NCI-H2227 (cell line): ENCODE measurements around the gene FTO.
A peak's percentile ranks its signal among the peaks of the same experiment; 100 is the strongest.

ENCODE experiments used
- DNase-seq: peaks from one replicate; lab custom pipeline; 2025; ENCODE audit not compliant: unreplicated experiment; lab: John Stamatoyannopoulos, UW

Gene FTO

GRCh38 chr16:53924331-53925106 is 220.6 kb downstream of the FTO start:
- DNase-seq: no peak

GRCh38 chr16:53925107-53925410 is 221.1 kb downstream of the FTO start:
- no peak for DNase-seq

DNA sequence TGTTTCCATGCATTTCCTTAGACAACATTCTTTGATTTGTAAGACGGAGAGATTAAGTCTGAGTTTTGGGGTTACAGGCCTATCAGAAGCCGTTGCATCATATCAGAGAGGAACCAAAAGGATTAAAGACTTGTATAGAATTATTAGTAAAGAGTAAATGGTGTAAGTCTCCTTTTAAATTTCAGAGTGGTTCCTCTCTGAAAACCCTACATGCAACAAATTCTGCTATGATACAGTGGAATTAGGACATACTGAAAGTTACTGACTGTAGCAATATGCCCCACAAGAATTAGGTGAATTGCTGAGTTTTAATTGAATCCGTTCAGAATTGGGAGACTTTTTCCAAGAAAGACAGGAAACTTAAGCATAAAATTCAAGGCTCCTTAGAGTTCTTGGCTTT is 221.6 kb downstream of the FTO start:
- no peak for DNase-seq

DNA sequence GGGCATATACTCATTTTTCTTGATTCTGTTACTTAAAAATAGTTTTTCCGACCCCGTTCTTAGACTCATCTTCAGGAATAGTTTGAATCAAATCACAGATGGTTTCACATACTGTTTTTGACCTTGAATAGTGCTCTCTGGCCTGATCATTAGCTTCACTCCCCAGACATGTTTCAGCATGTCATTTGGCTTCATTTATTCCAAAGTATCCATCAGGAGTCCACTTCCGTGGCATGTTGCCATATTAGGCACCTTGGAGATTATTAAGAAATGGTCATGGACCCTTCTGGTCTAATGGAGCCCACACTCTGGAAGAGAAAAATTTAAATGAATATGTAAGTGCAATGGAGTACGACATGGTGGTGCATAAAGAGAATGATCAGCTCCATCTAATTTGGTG is 222.3 kb downstream of the FTO start:
- DNase-seq: no peak

GRCh38 chr16:53932975-53933374 is 229.0 kb downstream of the FTO start:
- DNase-seq: no peak

GRCh38 chr16:53933407-53933806 is 229.5 kb downstream of the FTO start:
- peak; percentile 46 for DNase-seq

DNA sequence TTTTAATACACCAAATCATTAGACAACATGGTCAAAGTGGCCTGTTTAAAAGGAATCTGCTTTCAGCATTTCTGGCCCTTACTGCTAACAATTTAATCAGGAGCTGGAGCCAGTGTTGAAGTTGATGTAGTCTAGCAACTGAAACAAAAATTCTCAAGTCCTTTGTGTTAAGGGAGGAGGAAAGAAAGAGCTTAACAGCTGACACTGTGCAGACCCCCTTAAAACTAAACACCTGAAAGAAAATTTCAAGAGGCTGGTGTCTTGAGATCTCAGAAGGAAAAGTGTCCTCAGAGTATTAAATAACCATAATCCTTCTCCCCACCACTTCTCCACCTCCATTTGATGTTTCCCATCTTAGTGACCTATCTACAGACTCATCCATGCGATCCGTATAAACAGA is 232.1 kb downstream of the FTO start:
- DNase-seq: no peak

GRCh38 chr16:53936529-53936928 is 232.6 kb downstream of the FTO start:
- no peak for DNase-seq

DNA sequence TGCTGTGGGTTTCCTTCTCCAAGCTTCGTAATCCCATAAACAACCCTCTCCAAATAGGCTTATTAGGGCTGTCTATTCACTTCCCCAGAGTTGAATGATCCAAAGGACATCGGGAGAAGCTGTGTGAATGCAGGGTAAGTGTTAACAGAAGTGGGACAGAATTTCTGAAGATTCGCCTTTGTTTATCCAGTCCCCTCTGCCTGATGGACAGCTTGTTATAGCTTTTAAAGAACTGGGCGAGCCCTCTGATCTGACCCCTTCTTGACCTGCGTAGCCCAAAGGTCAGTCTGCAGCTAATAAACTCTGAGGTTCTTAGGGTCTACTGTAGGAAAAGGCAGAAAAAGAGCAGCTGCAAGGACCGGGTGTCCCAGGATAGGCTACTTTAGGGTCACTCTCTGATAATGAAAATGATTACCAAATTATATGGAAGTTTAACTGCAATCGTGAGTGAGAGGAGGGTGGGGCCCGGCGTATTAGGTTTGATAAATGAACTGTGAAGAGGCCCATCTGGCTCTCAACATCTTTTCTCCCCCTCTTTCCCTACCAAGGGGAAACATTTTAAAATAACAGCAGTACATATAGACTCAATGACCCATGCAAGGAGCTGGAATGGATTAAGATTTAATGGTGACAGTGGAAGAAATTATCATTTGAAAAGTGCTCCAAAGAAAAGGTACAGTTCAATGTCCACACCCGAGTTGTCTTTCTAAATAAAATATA is 233.4 kb downstream of the FTO start:
- peak; percentile 83 for DNase-seq

- no peak for DNase-seq
Measured at GRCh38 chr16:53944025-53944424, 240.1 kb downstream of the FTO start.

- peak; percentile 33 for DNase-seq
Measured at GRCh38 chr16:53945996-53946395, 242.0 kb downstream of the FTO start.

DNA sequence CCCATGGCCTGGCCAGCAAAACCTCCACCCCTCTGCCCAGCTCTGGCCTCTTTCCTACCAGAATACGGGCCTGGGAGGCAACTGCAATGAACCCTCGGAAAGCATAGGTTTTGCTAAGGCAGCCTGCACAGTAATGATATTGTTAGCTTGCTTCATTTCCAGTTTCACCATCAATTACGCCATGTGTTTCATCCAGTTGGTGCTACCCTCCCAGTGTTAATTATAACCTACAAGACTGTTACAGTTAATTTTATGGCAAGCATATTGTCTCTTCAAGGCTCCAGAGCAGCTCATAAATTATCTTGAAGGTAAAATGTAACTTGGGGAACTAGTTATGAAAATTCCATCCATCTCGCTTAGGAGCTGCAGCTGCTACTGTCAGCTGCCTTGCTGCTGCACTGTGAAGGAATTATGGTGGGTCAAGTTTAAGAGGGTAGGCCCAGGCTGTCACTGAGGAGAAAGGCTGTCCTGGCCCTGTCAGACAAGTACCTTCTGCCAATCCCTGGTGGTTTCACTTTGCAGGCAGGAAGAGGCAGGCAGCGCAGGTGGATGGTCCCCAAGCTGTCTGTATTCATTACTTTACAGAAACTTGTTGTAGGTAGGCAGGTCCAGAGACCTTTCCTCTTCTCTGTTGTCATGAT is 242.9 kb downstream of the FTO start:
- DNase-seq: peak; percentile 21

DNA sequence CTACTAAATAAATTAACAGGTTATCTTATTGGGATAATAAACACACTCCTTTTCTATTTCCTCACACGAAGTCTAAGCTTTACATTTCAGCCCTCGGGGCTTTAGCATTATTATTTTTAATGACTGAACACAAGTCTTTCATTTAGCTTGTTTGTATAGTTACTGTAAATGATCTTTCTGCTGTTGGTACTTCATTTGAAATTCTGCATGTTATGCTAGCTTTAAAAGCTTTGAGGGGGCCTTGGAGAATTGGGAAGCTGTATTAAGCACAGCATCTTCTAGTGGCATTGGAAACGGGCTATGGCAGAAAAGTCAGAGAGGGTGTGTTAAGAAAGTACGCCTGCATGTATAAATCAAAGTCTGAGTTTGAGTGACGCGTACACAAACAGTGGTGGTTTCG is 243.7 kb downstream of the FTO start:
- no peak for DNase-seq

DNA sequence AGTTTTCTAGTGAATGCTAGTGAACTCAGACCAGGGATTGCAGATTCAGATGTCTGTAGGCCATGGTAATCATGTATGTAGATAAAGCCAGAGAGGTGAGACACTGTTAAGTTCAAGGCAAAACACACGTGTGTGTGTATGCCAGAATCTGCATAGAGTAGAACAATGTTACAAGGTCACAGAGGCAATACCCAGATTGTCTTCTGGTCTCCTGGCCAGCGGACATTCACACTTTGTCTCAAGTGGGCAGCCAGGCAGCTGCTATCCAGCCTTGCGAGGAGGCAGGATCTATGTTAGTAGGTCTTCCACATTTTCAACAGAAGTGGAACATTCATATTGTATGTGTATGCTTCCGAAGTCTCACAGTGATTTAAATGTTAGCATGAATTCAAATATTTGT is 244.4 kb downstream of the FTO start:
- DNase-seq: no peak

DNA sequence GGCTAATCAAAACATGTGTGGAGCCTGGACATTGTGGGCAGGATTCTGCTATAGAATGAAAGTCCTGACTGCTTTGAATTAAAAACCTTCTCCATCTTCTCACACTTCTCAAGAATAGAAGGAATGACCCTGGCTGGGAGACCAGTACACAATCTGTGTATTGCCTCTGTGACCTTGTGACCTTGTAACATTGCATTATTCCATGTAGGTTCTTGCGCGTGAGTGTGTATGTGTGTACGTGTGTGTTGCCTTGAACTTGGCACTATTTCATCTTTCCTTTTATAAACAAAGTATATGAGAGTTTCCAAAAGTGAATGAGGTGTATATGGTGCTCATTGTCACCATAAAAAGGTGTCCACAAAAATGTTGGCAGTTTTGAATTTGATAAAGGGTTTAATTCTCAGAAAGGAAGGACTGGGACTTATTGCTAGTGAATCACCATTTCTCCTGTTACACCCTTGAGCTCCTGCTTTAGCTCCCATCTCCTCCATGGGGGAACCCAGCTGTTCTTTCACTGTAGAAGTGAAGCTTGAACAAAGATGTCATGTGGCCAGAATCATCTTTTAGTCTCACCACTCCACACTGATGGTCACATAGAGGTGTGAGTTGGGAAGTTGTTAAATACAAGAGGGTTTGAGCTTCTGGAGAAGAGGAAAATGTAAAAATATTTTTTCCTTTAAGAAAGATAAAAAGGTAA is 244.9 kb downstream of the FTO start:
- DNase-seq: no peak

DNA sequence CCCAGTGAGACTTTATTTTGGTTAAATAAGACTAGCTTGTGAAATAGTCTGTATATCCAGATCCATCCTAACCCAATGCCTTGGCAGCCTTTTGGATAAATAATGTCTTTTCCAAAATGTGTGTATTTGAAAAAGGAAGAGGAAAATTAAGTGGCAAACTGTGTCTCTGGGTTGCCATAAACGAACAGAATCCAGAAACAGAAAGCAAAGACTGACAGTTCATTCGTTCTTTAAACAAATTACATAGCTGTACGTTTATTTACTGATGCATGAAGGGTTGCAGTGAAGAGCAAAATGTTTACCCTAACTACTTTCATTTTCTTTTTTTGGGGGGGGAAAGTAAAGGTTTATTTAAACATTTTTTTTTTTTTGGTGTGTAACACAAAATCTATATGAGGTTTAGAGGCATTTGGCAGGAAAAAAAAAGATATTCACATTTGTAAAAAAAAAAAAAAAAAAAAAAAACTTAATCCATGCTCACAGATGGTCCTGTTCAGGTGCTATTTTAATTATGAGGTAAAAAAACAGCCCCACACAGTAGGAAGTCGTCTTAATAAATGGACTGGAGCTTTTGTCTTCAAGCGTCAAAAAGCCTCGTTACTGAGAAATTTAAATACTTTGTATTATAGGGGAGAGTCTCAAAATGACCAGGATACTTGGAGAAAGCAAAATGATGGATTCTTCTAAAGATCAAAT is 245.9 kb downstream of the FTO start:
- DNase-seq: no peak

GRCh38 chr16:53950677-53951076 is 246.7 kb downstream of the FTO start:
- DNase-seq: no peak

DNA sequence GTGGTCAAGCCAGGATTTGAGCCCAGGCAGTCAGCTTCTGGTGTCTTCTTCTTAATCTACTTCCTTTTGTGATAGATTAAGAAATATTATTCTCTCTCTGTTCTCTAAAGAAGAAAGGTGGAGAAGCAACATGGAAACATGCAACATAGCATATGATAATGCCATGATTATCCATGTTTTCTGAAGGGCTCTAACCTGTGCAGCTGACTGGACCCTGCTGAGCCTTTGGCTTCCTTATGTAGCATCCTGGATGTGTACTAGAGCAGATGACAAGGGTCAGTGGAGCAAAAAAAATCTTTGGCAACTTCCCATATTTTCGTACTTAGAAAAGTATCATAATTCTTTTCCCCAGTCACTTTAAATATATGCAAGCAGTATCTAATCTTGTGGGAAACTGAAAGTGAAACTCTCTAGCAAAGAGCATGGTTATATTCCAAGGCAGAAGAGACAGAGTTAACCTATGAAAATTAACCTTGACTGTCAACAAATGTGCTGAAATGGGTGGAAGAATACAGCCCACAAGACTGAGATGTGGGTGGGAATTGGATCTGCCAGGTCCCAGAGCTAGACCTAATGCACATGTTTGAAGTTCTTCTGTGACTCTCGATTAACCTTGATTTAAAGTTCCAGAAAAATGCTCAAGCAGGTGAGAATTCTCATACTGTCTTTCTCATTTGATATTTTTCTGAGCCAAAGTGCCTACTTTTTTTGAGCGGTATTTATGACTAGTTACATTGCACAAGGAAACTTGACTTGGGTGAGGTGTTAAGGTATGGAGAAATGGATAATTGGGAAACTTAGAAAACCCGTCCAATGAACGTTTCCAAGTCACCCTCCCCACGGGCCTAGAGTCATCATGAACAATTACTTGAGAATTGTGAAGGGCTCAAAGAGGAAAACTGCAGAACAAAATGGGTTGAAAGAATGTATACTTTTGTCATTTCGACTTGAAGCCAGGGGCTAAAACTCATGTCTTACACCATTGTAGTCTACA is 248.6 kb downstream of the FTO start:
- no peak for DNase-seq

DNA sequence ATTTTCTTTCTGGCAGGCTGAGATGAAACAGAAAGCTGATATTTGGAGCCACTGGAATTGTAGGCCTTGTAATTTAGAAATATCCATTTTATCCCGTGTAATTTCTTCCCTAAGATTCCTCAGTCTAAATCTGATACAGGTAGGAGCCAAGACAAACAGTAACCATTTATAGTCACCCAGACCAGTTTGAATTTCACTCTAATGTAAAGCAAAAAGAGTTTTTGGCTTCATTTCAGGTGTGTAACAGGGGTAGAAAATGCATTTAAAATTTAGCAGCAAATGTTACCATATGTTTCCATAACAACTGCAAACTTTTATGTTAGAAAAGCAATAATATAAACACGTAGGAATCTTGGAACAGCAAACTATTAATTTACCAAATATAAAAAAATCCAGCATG is 249.4 kb downstream of the FTO start:
- no peak for DNase-seq
